H1 (cell line): ENCODE results near the gene STPG1.

Source experiments
- CEBPB ChIP-seq: IDR thresholded peaks from 2 replicates; pipeline ENCODE4 v1.6.1; 2012; ENCODE audit warnings: low read depth, low read length
- EP300 ChIP-seq, 2 experiments: IDR thresholded peaks; 1 replicate in 1 of 2; 2 replicates in 1 of 2; pipeline ENCODE4 v1.6.1; 2011 to 2012; ENCODE audit warnings: low read depth in 2 of 2, low read length in 2 of 2, mild to moderate bottlenecking in 2 of 2, borderline replicate concordance in 1 of 2, inconsistent platforms in 1 of 2, moderate library complexity in 1 of 2
- POLR2A ChIP-seq, 2 experiments: IDR thresholded peaks; 1 replicate in 1 of 2; 2 replicates in 1 of 2; pipeline ENCODE4 v1.6.1; 2011; ENCODE audit warnings: low read depth in 2 of 2, low read length in 2 of 2, mild to moderate bottlenecking in 2 of 2; ENCODE audit errors: control extremely low read depth in 1 of 2
- TAF7 ChIP-seq: optimal IDR thresholded peaks from 2 replicates; pipeline ENCODE3; 2011; ENCODE audit warnings: low read depth, mild to moderate bottlenecking, inconsistent platforms, low read length, moderate library complexity, borderline replicate concordance
- TF ChIP-seq, protein P1 (sequence below): IDR thresholded peaks from 2 replicates; pipeline ENCODE4 v1.6.1; 2011; ENCODE audit warnings: low read length, improper control_type of control experiment
- TF ChIP-seq, protein P2 (sequence below): IDR thresholded peaks from 2 replicates; pipeline ENCODE4 v1.6.1; 2012; ENCODE audit warnings: low read length, inconsistent platforms
- TF ChIP-seq, protein P3 (sequence below), 3 experiments: IDR thresholded peaks; 1 replicate in 2 of 3; 2 replicates in 1 of 3; pipeline versions ENCODE4 v1.5.1 to v1.6.1; 2011; ENCODE audit warnings: low read length in 3 of 3, mild to moderate bottlenecking in 3 of 3, inconsistent platforms in 2 of 3, low read depth in 1 of 3, moderate library complexity in 1 of 3; ENCODE audit not compliant: insufficient read depth in 1 of 3; ENCODE audit errors: control extremely low read depth in 1 of 3

DNA sequence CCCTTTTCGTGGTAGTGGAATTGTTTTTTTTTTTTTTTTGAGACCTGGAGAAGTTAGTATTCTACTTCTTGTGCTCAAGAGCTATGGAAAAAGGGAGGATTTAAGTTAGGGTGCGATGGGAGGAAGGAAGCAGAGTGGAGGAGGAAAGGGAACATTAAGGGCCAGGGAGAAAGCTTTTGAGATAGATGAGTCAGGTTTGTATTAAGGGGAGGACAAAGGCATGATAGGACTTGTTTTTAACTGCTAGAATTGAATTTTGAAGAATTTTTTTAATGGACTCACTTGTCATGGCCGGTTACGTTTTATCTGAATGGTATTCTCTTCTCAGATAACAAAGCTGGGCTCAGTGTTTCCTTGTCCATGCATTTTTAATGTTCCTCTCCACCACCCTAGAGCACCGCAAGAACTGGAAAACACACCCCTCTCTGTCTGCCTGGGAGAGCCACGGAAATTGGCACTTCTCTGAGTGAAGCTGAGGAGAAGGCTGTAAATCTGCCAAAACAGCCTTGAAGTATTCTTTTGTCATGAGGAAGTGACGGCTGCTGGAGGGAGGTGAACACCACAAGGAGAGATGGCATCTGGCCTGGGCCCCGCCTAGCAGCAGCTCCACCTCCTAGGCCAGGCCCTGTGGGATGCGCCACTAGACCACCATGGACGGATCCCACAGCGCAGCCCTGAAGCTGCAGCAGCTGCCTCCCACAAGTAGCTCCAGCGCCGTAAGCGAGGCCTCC lies 5.5 kb upstream of the STPG1 start:
- TF ChIP-seq, protein P1, sequence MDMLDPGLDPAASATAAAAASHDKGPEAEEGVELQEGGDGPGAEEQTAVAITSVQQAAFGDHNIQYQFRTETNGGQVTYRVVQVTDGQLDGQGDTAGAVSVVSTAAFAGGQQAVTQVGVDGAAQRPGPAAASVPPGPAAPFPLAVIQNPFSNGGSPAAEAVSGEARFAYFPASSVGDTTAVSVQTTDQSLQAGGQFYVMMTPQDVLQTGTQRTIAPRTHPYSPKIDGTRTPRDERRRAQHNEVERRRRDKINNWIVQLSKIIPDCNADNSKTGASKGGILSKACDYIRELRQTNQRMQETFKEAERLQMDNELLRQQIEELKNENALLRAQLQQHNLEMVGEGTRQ = no peak
- TF ChIP-seq, protein P2, sequence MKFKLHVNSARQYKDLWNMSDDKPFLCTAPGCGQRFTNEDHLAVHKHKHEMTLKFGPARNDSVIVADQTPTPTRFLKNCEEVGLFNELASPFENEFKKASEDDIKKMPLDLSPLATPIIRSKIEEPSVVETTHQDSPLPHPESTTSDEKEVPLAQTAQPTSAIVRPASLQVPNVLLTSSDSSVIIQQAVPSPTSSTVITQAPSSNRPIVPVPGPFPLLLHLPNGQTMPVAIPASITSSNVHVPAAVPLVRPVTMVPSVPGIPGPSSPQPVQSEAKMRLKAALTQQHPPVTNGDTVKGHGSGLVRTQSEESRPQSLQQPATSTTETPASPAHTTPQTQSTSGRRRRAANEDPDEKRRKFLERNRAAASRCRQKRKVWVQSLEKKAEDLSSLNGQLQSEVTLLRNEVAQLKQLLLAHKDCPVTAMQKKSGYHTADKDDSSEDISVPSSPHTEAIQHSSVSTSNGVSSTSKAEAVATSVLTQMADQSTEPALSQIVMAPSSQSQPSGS = no peak
- TF ChIP-seq, protein P3, sequence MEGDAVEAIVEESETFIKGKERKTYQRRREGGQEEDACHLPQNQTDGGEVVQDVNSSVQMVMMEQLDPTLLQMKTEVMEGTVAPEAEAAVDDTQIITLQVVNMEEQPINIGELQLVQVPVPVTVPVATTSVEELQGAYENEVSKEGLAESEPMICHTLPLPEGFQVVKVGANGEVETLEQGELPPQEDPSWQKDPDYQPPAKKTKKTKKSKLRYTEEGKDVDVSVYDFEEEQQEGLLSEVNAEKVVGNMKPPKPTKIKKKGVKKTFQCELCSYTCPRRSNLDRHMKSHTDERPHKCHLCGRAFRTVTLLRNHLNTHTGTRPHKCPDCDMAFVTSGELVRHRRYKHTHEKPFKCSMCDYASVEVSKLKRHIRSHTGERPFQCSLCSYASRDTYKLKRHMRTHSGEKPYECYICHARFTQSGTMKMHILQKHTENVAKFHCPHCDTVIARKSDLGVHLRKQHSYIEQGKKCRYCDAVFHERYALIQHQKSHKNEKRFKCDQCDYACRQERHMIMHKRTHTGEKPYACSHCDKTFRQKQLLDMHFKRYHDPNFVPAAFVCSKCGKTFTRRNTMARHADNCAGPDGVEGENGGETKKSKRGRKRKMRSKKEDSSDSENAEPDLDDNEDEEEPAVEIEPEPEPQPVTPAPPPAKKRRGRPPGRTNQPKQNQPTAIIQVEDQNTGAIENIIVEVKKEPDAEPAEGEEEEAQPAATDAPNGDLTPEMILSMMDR (IDR thresholded peaks at IDR 0.05; ENCODE audit: control extremely low read depth in 1 of 3, insufficient read depth in 1 of 3, low read depth in 1 of 3, low read length in 3 of 3) = no peak
- TF ChIP-seq POLR2A (IDR thresholded peaks at IDR 0.05; ENCODE audit: control extremely low read depth in 1 of 2, low read depth in 2 of 2, low read length in 2 of 2) (no peak), EP300 (IDR thresholded peaks at IDR 0.05; ENCODE audit: borderline replicate concordance in 1 of 2, low read depth in 2 of 2, low read length in 2 of 2) (no peak), CEBPB (no peak), TAF7 (no peak)
